Retina (tissue), 1 donor: Measurements from ENCODE around the gene PLA2G4A.

Experiments used
- DNase-seq: peaks from one replicate; pipeline ENCODE4 v3.0.0-alpha.2; 2016

The PLA2G4A gene

GRCh38 chr1:186923486-186923885 is 94.7 kb downstream of the PLA2G4A start:
- DNase-seq: no peak

- no peak for DNase-seq
Observed at GRCh38 chr1:186925881-186926669, 97.3 kb downstream of the PLA2G4A start.

- DNase-seq: no peak
Observed at GRCh38 chr1:186927884-186928283, 99.1 kb downstream of the PLA2G4A start.

- no peak for DNase-seq
Observed at GRCh38 chr1:186930238-186930637, 101.5 kb downstream of the PLA2G4A start.

GRCh38 chr1:186937016-186937670 is 108.4 kb downstream of the PLA2G4A start:
- DNase-seq: no peak

GRCh38 chr1:186943891-186944686 is 115.3 kb downstream of the PLA2G4A start:
- no peak for DNase-seq

GRCh38 chr1:186945146-186945545 is 116.4 kb downstream of the PLA2G4A start:
- DNase-seq: no peak

GRCh38 chr1:186948535-186948934 is 119.8 kb downstream of the PLA2G4A start:
- no peak for DNase-seq

GRCh38 chr1:186949173-186949572 is 120.4 kb downstream of the PLA2G4A start:
- DNase-seq: no peak

GRCh38 chr1:186950547-186950946 is 121.8 kb downstream of the PLA2G4A start:
- DNase-seq: no peak

- no peak for DNase-seq
Observed at GRCh38 chr1:186953876-186954275, 125.1 kb downstream of the PLA2G4A start.

GRCh38 chr1:186957314-186957713 is 128.6 kb downstream of the PLA2G4A start:
- DNase-seq: no peak

- DNase-seq: no peak
Observed at GRCh38 chr1:186958520-186958919, 129.8 kb downstream of the PLA2G4A start.

GRCh38 chr1:186960861-186961260 is 132.1 kb downstream of the PLA2G4A start:
- no peak for DNase-seq

GRCh38 chr1:186965847-186966246 is 137.1 kb downstream of the PLA2G4A start:
- no peak for DNase-seq

GRCh38 chr1:186966456-186966855 is 137.7 kb downstream of the PLA2G4A start:
- no peak for DNase-seq

- peak; percentile 50 for DNase-seq
Observed at GRCh38 chr1:186967656-186968394, 139.1 kb downstream of the PLA2G4A start.

GRCh38 chr1:186974774-186975181 is 146.0 kb downstream of the PLA2G4A start:
- no peak for DNase-seq

- DNase-seq: no peak
Observed at GRCh38 chr1:186975220-186975619, 146.5 kb downstream of the PLA2G4A start.

GRCh38 chr1:186976700-186977099 is 148.0 kb downstream of the PLA2G4A start:
- DNase-seq: no peak

- no peak for DNase-seq
Observed at GRCh38 chr1:186977266-186977957, 148.7 kb downstream of the PLA2G4A start.
